Measurements from ENCODE around the gene SLC26A2.

The SLC26A2 gene

DNA sequence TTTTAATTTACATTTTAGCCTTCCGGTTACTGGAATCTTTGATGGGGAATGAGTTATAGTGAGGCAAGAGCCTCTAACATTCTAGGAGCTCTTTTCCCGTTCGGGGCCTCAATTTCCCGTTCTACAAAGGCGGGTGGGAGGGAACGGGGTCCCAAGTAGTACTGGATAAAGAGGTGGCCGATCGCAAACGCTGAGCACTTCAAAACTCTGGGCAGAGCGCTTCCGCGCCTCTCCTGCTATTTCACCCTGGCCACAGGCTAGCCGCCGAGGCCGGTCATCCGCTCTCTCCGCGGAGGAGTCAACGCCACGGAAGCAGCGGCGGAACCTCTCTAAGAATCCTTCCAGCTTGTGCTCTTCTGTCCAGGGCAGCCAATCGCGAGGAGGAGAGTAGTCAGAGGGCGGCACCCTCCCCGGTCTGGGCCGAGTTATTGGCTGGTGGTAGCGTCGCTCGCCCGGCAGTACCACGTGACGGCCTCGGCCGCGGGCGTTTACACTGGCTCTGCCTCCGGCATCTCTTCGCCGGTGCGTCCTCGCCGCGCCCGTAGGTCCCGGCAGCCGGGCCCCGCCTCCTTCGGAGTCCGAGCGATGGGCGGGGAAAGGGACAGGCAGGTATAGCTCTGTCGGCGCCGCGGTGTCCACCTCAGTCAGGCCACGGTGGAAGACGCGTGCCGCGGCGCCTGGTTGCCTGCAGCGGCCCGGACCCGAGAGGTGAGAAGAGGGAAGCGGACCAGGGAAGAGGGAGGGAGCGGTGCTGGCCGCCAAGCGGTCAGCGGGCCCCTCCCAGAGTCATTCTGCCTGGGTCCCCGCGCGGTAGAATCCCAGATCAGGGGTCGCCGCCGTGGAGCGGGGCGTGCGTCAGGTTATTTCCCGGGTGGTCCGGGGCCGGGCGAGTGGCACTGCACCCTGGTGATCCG is at the start of gene SLC26A2:
Gene SLC26A2, plus strand, starts transcription at position 487 of the 914 bp plus-strand sequence. CDS start 16,895 bp downstream, outside the sequence.
- Histone ChIP-seq H3K9ac (ENCODE audit: low read depth in 1 of 2, low read length in 2 of 2) (peak within 1 kb of the TSS; percentile 77 to 87), H3K4me3 (ENCODE audit: low read length in 2 of 2) (peak within 1 kb of the TSS; percentile 79 to 88), H3K9me3 (ENCODE audit: control insufficient read depth in 2 of 2, low read length in 2 of 2) (no peaks in the 10 kb centered on the region), H3K36me3 (ENCODE audit: control insufficient read depth in 2 of 2, insufficient read depth in 2 of 2, low read length in 2 of 2) (peaks cover 0 to 3% of the 10 kb centered on the region in 2 donors), H3K27me3 (ENCODE audit: control insufficient read depth in 2 of 2, insufficient read depth in 2 of 2, low read length in 2 of 2) (no peaks in the 10 kb centered on the region), H3K27ac (ENCODE audit: low read depth in 2 of 2, low read length in 2 of 2) (peak within 1 kb of the TSS; percentile 83 to 84), H3K4me1 (ENCODE audit: control insufficient read depth in 2 of 2, insufficient read depth in 2 of 2, low read length in 2 of 2) (peaks cover 23 to 35% of the 10 kb centered on the region in 2 donors)

DNA sequence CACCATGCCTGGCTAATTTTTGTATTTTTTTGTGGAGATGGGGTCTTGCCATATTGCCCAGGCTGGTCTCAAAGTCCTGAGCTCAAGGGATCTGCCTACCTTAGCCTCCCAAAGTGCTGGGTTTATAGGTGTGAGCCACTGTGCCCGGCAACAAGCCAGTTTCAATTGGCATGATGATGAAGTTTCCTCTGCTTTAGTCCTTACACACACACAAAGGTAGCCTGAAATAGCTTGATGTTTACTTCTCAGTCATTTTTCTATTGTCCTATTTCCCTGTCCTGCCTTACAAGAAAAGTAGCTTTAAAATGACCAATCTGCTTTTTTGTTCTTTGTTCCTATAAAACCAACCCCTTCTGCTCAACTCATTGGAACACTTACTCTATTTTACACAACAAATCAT is 49.5 kb upstream of the SLC26A2 start:
- Histone ChIP-seq H3K27ac (ENCODE audit: low read depth in 2 of 2, low read length in 2 of 2) (no peak overlapping the region), H3K36me3 (ENCODE audit: control insufficient read depth in 2 of 2, insufficient read depth in 2 of 2, low read length in 2 of 2) (no peaks in the 10 kb centered on the region), H3K27me3 (ENCODE audit: control insufficient read depth in 2 of 2, insufficient read depth in 2 of 2, low read length in 2 of 2) (no peaks in the 10 kb centered on the region), H3K4me3 (ENCODE audit: low read length in 2 of 2) (no peak overlapping the region), H3K9me3 (ENCODE audit: control insufficient read depth in 2 of 2, low read length in 2 of 2) (no peaks in the 10 kb centered on the region), H3K9ac (ENCODE audit: low read depth in 1 of 2, low read length in 2 of 2) (no peak overlapping the region), H3K4me1 (ENCODE audit: control insufficient read depth in 2 of 2, insufficient read depth in 2 of 2, low read length in 2 of 2) (peaks cover 0 to 3% of the 10 kb centered on the region in 2 donors)

DNA sequence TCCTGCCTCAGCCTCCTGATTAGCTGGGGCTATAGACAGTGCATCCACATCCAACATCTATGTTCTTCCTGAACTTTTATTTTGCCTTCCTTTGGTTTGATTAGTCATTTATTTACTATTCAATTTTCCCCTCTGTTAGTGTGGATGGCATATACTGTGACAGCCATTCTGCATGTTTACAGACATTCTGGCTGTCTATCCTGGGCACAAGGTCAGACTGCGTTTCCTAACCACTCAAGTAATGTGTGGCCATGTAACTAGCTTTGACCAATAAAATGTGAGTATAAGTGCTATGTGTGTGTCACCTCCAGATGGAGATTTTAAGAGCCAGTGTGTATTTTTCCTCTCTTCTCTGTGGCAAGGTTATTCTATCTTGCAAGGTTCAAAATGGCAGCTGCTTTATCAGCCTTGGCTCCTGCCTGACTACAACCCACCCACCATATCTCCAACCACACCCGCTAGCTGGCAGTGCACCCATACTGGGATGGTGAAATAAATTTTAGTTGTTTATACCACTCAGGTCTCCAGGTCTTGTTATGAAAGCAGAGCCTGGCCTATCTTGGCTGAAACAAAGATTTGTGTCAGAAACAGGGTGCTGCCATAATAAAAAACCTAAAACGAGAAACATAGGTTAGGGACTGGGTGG is 48.2 kb upstream of the SLC26A2 start:
- Histone ChIP-seq H3K4me1 (ENCODE audit: control insufficient read depth in 2 of 2, insufficient read depth in 2 of 2, low read length in 2 of 2) (peaks cover 0 to 3% of the 10 kb centered on the region in 2 donors), H3K36me3 (ENCODE audit: control insufficient read depth in 2 of 2, insufficient read depth in 2 of 2, low read length in 2 of 2) (no peaks in the 10 kb centered on the region), H3K9me3 (ENCODE audit: control insufficient read depth in 2 of 2, low read length in 2 of 2) (no peaks in the 10 kb centered on the region), H3K27ac (ENCODE audit: low read depth in 2 of 2, low read length in 2 of 2) (no peak overlapping the region), H3K4me3 (ENCODE audit: low read length in 2 of 2) (no peak overlapping the region), H3K27me3 (ENCODE audit: control insufficient read depth in 2 of 2, insufficient read depth in 2 of 2, low read length in 2 of 2) (no peaks in the 10 kb centered on the region), H3K9ac (ENCODE audit: low read depth in 1 of 2, low read length in 2 of 2) (no peak overlapping the region)

DNA sequence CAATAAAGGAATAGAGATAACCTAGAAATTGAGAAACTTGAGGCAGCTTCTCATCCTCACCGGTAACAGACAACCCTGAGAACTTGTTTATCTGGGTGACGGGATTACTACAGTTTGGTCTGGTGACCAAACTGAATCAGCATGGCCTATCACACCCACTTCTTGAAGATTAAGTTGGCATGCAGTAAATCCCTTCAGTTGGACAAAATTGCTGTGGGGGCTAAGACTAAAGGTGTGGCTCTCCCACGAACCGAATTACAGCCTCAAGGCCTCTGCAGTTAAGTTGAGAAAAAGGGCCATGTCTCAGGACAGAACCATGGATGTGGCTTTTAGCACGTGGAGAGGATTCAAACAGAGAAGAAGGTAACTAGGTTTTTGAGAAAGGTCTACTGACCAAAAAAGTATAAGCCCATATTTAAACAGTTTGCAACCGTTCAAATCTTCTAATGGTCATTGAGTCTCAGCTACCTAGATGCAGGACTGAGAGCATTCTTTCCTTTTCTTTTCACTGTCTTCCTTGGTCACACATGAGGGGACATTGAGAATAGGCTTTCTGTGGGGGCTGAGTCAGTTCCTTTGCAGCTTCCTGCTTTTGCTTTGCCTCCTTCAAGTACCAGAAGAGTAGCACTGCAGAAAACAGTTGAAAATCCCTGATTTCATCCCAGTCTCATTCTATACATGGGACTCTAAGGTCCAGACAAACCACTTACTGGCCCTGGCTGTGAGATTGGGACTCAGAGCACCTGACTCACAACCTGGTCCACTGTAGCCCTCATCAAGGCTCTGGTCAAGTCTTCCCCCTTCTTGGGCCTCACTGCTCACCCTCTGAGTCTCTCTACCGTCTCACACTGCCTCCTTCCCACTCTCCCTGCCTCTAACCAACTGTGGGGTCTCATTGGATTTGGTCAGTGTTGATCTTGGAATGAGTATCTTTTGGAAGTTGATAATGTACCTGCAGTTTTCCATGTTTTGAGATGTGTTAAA is 46.8 kb upstream of the SLC26A2 start:
- no peaks in the 10 kb centered on the region for H3K27me3 ChIP-seq (ENCODE audit: control insufficient read depth in 2 of 2, insufficient read depth in 2 of 2, low read length in 2 of 2)
- H3K36me3 ChIP-seq (ENCODE audit: control insufficient read depth in 2 of 2, insufficient read depth in 2 of 2, low read length in 2 of 2): no peaks in the 10 kb centered on the region
- H3K27ac ChIP-seq (ENCODE audit: low read depth in 2 of 2, low read length in 2 of 2): no peak overlapping the region
- H3K9me3 ChIP-seq (ENCODE audit: control insufficient read depth in 2 of 2, low read length in 2 of 2): no peaks in the 10 kb centered on the region
- H3K9ac ChIP-seq (ENCODE audit: low read depth in 1 of 2, low read length in 2 of 2): no peak overlapping the region
- H3K4me3 ChIP-seq (ENCODE audit: low read length in 2 of 2): no peak overlapping the region
- peaks cover 0 to 3% of the 10 kb centered on the region in 2 donors for H3K4me1 ChIP-seq (ENCODE audit: control insufficient read depth in 2 of 2, insufficient read depth in 2 of 2, low read length in 2 of 2)

DNA sequence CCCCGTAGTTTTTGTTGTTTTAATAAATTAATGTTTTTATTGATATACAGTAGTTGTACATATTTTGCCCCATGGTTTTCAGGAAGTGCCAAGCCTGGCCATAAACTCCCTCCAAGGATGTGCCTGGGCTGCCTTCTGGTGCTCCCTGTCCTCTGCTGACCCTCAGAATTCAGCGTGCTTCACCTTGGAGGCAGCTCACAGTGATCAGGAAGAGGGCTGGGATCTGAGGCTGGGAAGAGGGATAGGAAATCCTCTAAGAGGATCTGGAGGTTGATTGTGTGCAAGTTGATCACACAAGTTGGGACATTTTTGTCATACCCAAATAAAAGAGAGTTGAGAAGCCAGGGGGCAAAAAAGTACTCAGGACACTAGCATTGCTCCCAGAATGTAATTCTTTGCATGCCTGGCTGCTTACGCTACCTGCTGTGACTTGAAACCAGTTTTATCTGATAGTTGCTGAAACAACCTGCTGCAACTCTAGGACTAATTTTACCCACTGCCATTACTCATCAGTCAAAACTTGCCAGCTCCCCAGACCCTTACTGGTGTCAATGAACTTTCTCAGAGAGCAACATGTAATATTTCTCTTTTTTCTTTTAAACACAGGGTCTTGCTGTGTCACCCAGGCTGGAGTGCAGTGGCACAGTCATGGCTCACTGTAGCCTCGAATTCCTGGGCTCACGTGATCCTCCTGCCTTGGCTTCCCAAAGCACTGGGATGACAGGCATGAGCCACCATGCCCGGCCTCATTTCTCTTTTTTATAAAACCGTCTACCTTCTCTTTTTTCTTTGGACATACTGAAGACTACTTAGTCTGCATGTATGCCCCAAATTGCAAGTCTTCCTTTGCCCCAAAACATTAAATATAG is 44.9 kb upstream of the SLC26A2 start:
- Histone ChIP-seq H3K27me3 (ENCODE audit: control insufficient read depth in 2 of 2, insufficient read depth in 2 of 2, low read length in 2 of 2) (no peaks in the 10 kb centered on the region), H3K4me3 (ENCODE audit: low read length in 2 of 2) (no peak overlapping the region), H3K4me1 (ENCODE audit: control insufficient read depth in 2 of 2, insufficient read depth in 2 of 2, low read length in 2 of 2) (peaks cover 0 to 3% of the 10 kb centered on the region in 2 donors), H3K9me3 (ENCODE audit: control insufficient read depth in 2 of 2, low read length in 2 of 2) (no peaks in the 10 kb centered on the region), H3K27ac (ENCODE audit: low read depth in 2 of 2, low read length in 2 of 2) (no peak overlapping the region), H3K36me3 (ENCODE audit: control insufficient read depth in 2 of 2, insufficient read depth in 2 of 2, low read length in 2 of 2) (no peaks in the 10 kb centered on the region), H3K9ac (ENCODE audit: low read depth in 1 of 2, low read length in 2 of 2) (no peak overlapping the region)

DNA sequence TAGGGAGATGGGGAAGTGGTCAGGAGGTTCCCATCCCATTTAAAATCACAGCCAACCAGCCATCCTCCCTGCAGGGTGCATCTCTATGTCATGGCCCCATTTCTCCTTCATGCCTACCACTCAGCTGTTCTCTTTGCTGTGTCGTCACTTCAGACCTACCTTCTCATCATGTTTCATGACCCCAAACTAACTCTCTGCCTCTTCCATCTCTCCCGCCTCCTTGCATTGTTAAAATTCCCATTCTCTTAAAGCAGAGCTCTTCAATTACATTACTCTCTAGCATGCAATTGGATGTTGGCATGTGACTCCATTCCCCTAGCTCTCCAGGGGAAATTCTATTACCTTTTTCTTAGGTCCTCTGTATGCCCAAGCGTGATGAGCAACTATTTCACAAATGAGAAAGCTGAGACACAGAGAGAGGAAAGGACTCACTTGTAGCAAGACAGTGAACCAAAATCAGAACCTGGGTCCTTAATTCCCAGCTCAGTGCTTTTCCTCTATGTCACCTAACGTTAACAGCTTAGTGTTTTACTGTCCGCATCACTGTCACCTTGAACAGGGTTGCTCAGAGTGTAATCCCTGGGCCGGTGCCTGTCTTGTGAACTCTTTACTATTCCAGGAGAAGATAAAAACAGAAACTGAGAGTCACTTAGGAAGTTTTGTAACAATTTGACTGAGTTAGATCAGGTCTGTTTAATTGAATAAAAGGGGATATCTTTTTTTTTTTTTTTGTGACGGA is 44.1 kb upstream of the SLC26A2 start:
- Histone ChIP-seq H3K27ac (ENCODE audit: low read depth in 2 of 2, low read length in 2 of 2) (no peak overlapping the region), H3K9ac (ENCODE audit: low read depth in 1 of 2, low read length in 2 of 2) (no peak overlapping the region), H3K4me3 (ENCODE audit: low read length in 2 of 2) (no peak overlapping the region), H3K27me3 (ENCODE audit: control insufficient read depth in 2 of 2, insufficient read depth in 2 of 2, low read length in 2 of 2) (no peaks in the 10 kb centered on the region), H3K4me1 (ENCODE audit: control insufficient read depth in 2 of 2, insufficient read depth in 2 of 2, low read length in 2 of 2) (peaks cover 0 to 3% of the 10 kb centered on the region in 2 donors), H3K9me3 (ENCODE audit: control insufficient read depth in 2 of 2, low read length in 2 of 2) (no peaks in the 10 kb centered on the region), H3K36me3 (ENCODE audit: control insufficient read depth in 2 of 2, insufficient read depth in 2 of 2, low read length in 2 of 2) (no peaks in the 10 kb centered on the region)

DNA sequence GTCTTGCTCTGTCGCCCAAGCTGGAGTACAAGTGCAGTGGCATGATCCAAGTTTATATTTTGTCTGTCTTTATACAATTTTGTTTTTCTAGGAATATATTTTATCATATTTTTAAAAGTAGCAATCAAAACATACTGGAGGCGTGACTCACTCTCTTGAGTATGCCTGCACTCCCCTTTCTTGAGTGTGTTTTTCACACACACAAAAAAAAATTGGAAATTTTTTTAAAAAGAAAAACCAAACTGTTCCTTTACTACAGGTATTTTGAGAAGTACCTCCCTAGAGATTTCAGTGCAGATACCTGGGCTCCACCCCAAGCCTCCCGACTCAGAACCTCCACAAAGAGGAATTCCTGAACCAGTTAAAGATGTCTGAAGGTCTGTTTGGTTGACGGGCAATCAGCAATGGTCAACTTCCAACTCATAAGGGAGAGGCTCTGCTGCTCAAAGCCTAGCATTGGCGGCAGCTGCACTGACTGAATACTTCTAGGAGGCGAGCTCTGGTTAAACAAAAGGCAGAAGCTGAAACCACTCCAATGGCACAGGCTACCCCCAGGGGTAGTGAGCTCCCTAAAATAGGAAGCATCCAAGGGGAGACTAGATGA is 43.4 kb upstream of the SLC26A2 start:
- Histone ChIP-seq H3K9me3 (ENCODE audit: control insufficient read depth in 2 of 2, low read length in 2 of 2) (no peaks in the 10 kb centered on the region), H3K27me3 (ENCODE audit: control insufficient read depth in 2 of 2, insufficient read depth in 2 of 2, low read length in 2 of 2) (no peaks in the 10 kb centered on the region), H3K4me1 (ENCODE audit: control insufficient read depth in 2 of 2, insufficient read depth in 2 of 2, low read length in 2 of 2) (peaks cover 0 to 3% of the 10 kb centered on the region in 2 donors), H3K27ac (ENCODE audit: low read depth in 2 of 2, low read length in 2 of 2) (no peak overlapping the region), H3K9ac (ENCODE audit: low read depth in 1 of 2, low read length in 2 of 2) (no peak overlapping the region), H3K36me3 (ENCODE audit: control insufficient read depth in 2 of 2, insufficient read depth in 2 of 2, low read length in 2 of 2) (no peaks in the 10 kb centered on the region), H3K4me3 (ENCODE audit: low read length in 2 of 2) (no peak overlapping the region)

DNA sequence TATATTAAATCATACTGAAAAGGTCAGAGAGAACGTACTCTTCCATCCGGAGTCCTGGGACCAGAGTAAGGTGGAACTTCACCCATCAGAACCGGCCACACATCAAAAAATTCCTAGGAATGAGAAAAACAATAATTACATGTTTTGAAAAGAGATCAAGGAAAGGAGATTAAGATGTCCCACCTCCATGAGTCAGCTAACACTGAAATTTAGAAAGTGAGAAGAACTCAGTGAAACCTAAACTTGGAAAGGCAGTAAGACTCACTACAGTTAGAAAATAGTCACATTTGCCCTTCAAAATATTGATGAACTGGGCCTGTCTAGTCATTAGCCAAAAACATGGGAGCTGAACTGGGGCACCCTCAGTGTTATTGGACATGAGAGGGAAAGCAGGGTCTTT is 39.0 kb upstream of the SLC26A2 start:
- no peaks in the 10 kb centered on the region for H3K36me3 ChIP-seq (ENCODE audit: control insufficient read depth in 2 of 2, insufficient read depth in 2 of 2, low read length in 2 of 2)
- no peak overlapping the region for H3K27ac ChIP-seq (ENCODE audit: low read depth in 2 of 2, low read length in 2 of 2)
- H3K9me3 ChIP-seq (ENCODE audit: control insufficient read depth in 2 of 2, low read length in 2 of 2): no peaks in the 10 kb centered on the region
- no peaks in the 10 kb centered on the region for H3K27me3 ChIP-seq (ENCODE audit: control insufficient read depth in 2 of 2, insufficient read depth in 2 of 2, low read length in 2 of 2)
- no peak overlapping the region for H3K9ac ChIP-seq (ENCODE audit: low read depth in 1 of 2, low read length in 2 of 2)
- no peaks in the 10 kb centered on the region for H3K4me1 ChIP-seq (ENCODE audit: control insufficient read depth in 2 of 2, insufficient read depth in 2 of 2, low read length in 2 of 2)
- H3K4me3 ChIP-seq (ENCODE audit: low read length in 2 of 2): no peak overlapping the region

Measured in mucosa of rectum (tissue), 2 donors.